Measurements from ENCODE around the gene MAGI2. TPM values are rescaled to one million over a fixed set of nuclear protein-coding genes. Genes with fewer than 3 reads are reported as not detected.

The MAGI2 gene
- total RNA-seq, 1 donor = 18.8 TPM

DNA sequence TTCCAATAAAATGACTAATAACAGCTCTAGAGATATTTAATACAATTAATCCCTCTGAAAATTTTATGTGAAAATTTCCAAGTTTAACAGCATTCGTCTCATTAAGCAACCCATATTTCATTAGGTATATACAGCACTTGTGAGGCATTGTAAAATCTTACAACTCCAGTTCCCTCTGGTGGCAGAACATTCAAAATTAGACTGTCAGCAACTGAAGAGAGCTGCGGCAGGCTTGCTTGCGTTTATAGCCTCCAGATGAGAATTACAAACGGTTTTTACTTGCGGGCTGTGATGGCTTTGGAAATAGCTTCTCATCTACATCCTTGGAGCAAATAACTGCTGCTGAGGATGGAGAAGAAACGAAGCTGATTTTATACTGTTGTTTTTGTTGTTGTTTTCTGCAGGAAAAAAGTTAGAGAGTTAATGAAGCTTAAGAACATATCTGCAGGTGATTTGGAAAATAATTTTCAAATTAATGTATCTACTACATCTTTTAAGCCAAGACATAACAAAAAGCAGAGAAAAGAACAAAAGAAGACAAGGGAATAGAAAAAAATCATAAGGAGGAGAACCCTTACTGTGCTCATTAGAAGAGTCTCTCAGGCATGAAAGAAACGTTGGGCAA is 171.3 kb downstream of the MAGI2 start:
- Histone ChIP-seq H3K79me2 (ENCODE audit: insufficient read depth, low read length) (peaks cover 2% of the 10 kb centered on the region), H3K27me3 (ENCODE audit: insufficient read depth, low read length) (no peaks in the 10 kb centered on the region), H4K20me1 (ENCODE audit: insufficient read depth, low read length) (no peaks in the 10 kb centered on the region), H3K36me3 (ENCODE audit: insufficient read depth, low read length) (no peaks in the 10 kb centered on the region), H3K9me3 (ENCODE audit: low read depth, low read length) (no peaks in the 10 kb centered on the region), H3K4me1 (ENCODE audit: insufficient read depth, low read length) (peaks cover 50% of the 10 kb centered on the region), H3K4me3 (ENCODE audit: insufficient read depth, low read length) (peak overlapping the region; percentile 1), H2AFZ (ENCODE audit: low read length) (no peak overlapping the region), H3K4me2 (ENCODE audit: insufficient read depth, low read length) (peak overlapping the region; percentile 51), H3K27ac (ENCODE audit: low read depth, low read length) (peak overlapping the region; percentile 75)
- TF ChIP-seq, protein P1, sequence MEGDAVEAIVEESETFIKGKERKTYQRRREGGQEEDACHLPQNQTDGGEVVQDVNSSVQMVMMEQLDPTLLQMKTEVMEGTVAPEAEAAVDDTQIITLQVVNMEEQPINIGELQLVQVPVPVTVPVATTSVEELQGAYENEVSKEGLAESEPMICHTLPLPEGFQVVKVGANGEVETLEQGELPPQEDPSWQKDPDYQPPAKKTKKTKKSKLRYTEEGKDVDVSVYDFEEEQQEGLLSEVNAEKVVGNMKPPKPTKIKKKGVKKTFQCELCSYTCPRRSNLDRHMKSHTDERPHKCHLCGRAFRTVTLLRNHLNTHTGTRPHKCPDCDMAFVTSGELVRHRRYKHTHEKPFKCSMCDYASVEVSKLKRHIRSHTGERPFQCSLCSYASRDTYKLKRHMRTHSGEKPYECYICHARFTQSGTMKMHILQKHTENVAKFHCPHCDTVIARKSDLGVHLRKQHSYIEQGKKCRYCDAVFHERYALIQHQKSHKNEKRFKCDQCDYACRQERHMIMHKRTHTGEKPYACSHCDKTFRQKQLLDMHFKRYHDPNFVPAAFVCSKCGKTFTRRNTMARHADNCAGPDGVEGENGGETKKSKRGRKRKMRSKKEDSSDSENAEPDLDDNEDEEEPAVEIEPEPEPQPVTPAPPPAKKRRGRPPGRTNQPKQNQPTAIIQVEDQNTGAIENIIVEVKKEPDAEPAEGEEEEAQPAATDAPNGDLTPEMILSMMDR (IDR thresholded peaks at IDR 0.05; ENCODE audit: extremely low read depth, low read depth, low read length) = peak; percentile 54
- no peak for DNase-seq (ENCODE audit: insufficient read length, low spot score, missing footprints)

DNA sequence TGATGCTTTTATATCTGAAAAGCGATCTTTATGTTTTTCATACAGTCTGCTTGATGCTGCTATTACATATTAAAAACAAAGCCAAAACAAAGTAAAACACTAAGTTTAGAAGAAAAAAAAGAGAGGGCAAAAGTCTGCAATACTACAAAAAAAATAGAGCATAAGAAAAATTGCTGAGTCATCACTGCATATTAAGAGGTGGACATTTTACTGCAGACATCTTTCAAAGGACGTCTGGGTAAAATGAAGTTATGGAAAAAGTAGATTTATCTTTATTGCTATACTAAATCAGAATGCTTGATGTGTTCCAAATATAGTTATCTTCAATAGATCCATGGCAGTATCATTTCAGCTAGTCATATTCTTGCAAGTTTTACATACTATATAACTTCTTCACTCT is 172.0 kb downstream of the MAGI2 start:
- H3K4me1 ChIP-seq (ENCODE audit: insufficient read depth, low read length) = peaks cover 50% of the 10 kb centered on the region
- no peaks in the 10 kb centered on the region for H3K27me3 ChIP-seq (ENCODE audit: insufficient read depth, low read length)
- no peak overlapping the region for H3K4me3 ChIP-seq (ENCODE audit: insufficient read depth, low read length)
- no peak overlapping the region for H3K4me2 ChIP-seq (ENCODE audit: insufficient read depth, low read length)
- H4K20me1 ChIP-seq (ENCODE audit: insufficient read depth, low read length) = no peaks in the 10 kb centered on the region
- TF ChIP-seq, protein P1 (IDR thresholded peaks at IDR 0.05; ENCODE audit: extremely low read depth, low read depth, low read length) = no peak
- H3K27ac ChIP-seq (ENCODE audit: low read depth, low read length) = peak overlapping the region; percentile 75
- no peak overlapping the region for H2AFZ ChIP-seq (ENCODE audit: low read length)
- peaks cover 2% of the 10 kb centered on the region for H3K79me2 ChIP-seq (ENCODE audit: insufficient read depth, low read length)
- DNase-seq (ENCODE audit: insufficient read length, low spot score, missing footprints) = no peak
- no peaks in the 10 kb centered on the region for H3K36me3 ChIP-seq (ENCODE audit: insufficient read depth, low read length)
- no peaks in the 10 kb centered on the region for H3K9me3 ChIP-seq (ENCODE audit: low read depth, low read length)

DNA sequence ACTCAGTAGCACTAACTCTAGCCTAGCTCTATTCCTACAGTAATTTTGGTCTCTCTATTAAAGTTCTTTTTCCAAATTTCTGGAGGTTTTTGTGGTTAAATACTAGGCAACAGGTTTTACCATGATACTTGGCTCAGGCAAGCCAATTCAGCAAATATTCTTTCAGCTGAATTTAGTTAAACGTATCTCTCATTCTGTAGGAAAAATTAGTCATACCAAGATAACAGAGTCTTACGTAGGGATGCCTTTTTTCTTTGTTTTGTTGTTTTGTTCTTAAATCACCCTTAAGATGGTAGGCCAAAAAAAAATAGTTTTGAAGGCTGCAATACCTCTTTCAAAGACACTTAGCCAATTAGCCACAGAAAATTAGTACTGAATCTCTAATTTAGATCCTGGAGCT is 180.5 kb downstream of the MAGI2 start:
- Histone ChIP-seq H2AFZ (ENCODE audit: low read length) (no peak overlapping the region), H3K36me3 (ENCODE audit: insufficient read depth, low read length) (no peaks in the 10 kb centered on the region), H3K27ac (ENCODE audit: low read depth, low read length) (no peak overlapping the region), H3K4me2 (ENCODE audit: insufficient read depth, low read length) (no peak overlapping the region), H3K79me2 (ENCODE audit: insufficient read depth, low read length) (no peaks in the 10 kb centered on the region), H3K9me3 (ENCODE audit: low read depth, low read length) (no peaks in the 10 kb centered on the region), H3K4me3 (ENCODE audit: insufficient read depth, low read length) (no peak overlapping the region), H4K20me1 (ENCODE audit: insufficient read depth, low read length) (no peaks in the 10 kb centered on the region), H3K27me3 (ENCODE audit: insufficient read depth, low read length) (no peaks in the 10 kb centered on the region), H3K4me1 (ENCODE audit: insufficient read depth, low read length) (peaks cover 8% of the 10 kb centered on the region)
- TF ChIP-seq, protein P1 (IDR thresholded peaks at IDR 0.05; ENCODE audit: extremely low read depth, low read depth, low read length) = no peak
- DNase-seq (ENCODE audit: insufficient read length, low spot score, missing footprints) = no peak

DNA sequence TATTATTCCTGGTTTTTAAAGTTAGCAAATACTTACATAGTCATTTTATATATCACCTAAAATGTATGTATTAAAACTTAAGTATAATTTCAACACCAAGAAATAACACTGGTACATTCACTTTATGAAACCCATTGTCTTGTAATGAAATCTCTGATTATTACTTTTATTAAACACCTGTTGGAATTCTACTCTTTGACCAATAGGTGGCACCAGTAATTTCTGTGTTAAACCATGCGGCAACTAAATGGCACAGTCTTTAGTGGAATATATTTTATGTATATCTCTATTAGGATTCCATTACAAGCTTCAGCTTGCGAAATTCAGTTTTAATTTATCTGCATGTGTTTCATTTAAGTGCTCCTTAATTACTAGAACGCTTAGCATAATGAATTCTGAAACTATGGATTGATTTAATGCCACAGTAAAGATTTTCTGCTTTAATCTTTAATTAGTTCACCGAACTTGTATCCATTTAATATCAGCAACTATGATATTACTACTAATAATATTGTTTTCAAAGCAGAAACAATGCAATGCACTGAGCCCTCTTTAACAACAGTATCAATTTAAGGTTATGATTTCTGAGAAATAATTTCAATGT is 181.3 kb downstream of the MAGI2 start:
- H3K4me3 ChIP-seq (ENCODE audit: insufficient read depth, low read length) = no peak overlapping the region
- H3K36me3 ChIP-seq (ENCODE audit: insufficient read depth, low read length) = no peaks in the 10 kb centered on the region
- no peak for DNase-seq (ENCODE audit: insufficient read length, low spot score, missing footprints)
- TF ChIP-seq, protein P1 (IDR thresholded peaks at IDR 0.05; ENCODE audit: extremely low read depth, low read depth, low read length) = peak; percentile 65
- no peaks in the 10 kb centered on the region for H3K9me3 ChIP-seq (ENCODE audit: low read depth, low read length)
- no peaks in the 10 kb centered on the region for H3K27me3 ChIP-seq (ENCODE audit: insufficient read depth, low read length)
- no peaks in the 10 kb centered on the region for H4K20me1 ChIP-seq (ENCODE audit: insufficient read depth, low read length)
- H3K4me2 ChIP-seq (ENCODE audit: insufficient read depth, low read length) = no peak overlapping the region
- H2AFZ ChIP-seq (ENCODE audit: low read length) = no peak overlapping the region
- no peaks in the 10 kb centered on the region for H3K79me2 ChIP-seq (ENCODE audit: insufficient read depth, low read length)
- H3K4me1 ChIP-seq (ENCODE audit: insufficient read depth, low read length) = peaks cover 8% of the 10 kb centered on the region
- H3K27ac ChIP-seq (ENCODE audit: low read depth, low read length) = no peak overlapping the region

Data from osteoblast (primary cell).